ENCODE measurements around the gene DCST2.
A peak's percentile ranks its signal among the peaks of the same experiment; 100 is the strongest.

DCST2 gene

GRCh38 chr1:154975409-154976059 is 58.0 kb downstream of the DCST2 start:
- peaks cover 57% of the 10 kb centered on the region for H3K36me3 ChIP-seq (ENCODE audit: insufficient read depth, low read length)
- H3K9me3 ChIP-seq (ENCODE audit: insufficient read depth, low read length, severe bottlenecking): no peaks in the 10 kb centered on the region
- peaks cover 77% of the 10 kb centered on the region for H3K79me2 ChIP-seq (ENCODE audit: insufficient read depth, low read length)
- H2AFZ ChIP-seq (ENCODE audit: low read depth, low read length): peak overlapping the region; percentile 62
- no peak for ATAC-seq (ENCODE audit: insufficient read depth, low read depth)
- DNase-seq: peak; percentile 49
- H3K27me3 ChIP-seq (ENCODE audit: insufficient read depth, low read length, poor library complexity): no peaks in the 10 kb centered on the region
- TF ChIP-seq EZH2 (IDR thresholded peaks at IDR 0.05; ENCODE audit: borderline replicate concordance, low read depth, low read length, severe bottlenecking) (no peak), CTCF (IDR thresholded peaks at IDR 0.05; ENCODE audit: borderline replicate concordance, extremely low read depth, low read length, poor library complexity, severe bottlenecking) (no peak)
- peak overlapping the region; percentile 79 to 82 for H3K4me3 ChIP-seq (ENCODE audit: low read depth in 1 of 2, low read length in 2 of 2)
- peak overlapping the region; percentile 92 for H3K27ac ChIP-seq (ENCODE audit: low read length)
- H3K9ac ChIP-seq (ENCODE audit: low read depth, low read length): peak overlapping the region; percentile 91
- peak overlapping the region; percentile 92 for H3K4me2 ChIP-seq (ENCODE audit: insufficient read depth, low read length)
- peaks cover 51% of the 10 kb centered on the region for H4K20me1 ChIP-seq (ENCODE audit: insufficient read depth, low read length)
- H3K4me1 ChIP-seq (ENCODE audit: insufficient read depth, low read length): peaks cover 62% of the 10 kb centered on the region

- ATAC-seq (ENCODE audit: insufficient read depth, low read depth): peak; percentile 51
- Histone ChIP-seq H2AFZ (ENCODE audit: low read depth, low read length) (peak overlapping the region; percentile 67), H3K4me2 (ENCODE audit: insufficient read depth, low read length) (peak overlapping the region; percentile 92), H3K36me3 (ENCODE audit: insufficient read depth, low read length) (peaks cover 51% of the 10 kb centered on the region), H4K20me1 (ENCODE audit: insufficient read depth, low read length) (peaks cover 53% of the 10 kb centered on the region), H3K4me1 (ENCODE audit: insufficient read depth, low read length) (peaks cover 63% of the 10 kb centered on the region), H3K27me3 (ENCODE audit: insufficient read depth, low read length, poor library complexity) (no peaks in the 10 kb centered on the region), H3K9me3 (ENCODE audit: insufficient read depth, low read length, severe bottlenecking) (no peaks in the 10 kb centered on the region), H3K4me3 (ENCODE audit: low read depth in 1 of 2, low read length in 2 of 2) (peak overlapping the region; percentile 79 to 82), H3K27ac (ENCODE audit: low read length) (peak overlapping the region; percentile 92), H3K79me2 (ENCODE audit: insufficient read depth, low read length) (peaks cover 84% of the 10 kb centered on the region), H3K9ac (ENCODE audit: low read depth, low read length) (peak overlapping the region; percentile 91)
- TF ChIP-seq CTCF (IDR thresholded peaks at IDR 0.05; ENCODE audit: borderline replicate concordance, extremely low read depth, low read length, poor library complexity, severe bottlenecking): no peak
- TF ChIP-seq EZH2 (IDR thresholded peaks at IDR 0.05; ENCODE audit: borderline replicate concordance, low read depth, low read length, severe bottlenecking): no peak
- peak; percentile 93 for DNase-seq
Measured at GRCh38 chr1:154974808-154975408, 58.7 kb downstream of the DCST2 start.

- no peaks in the 10 kb centered on the region for H3K9me3 ChIP-seq (ENCODE audit: insufficient read depth, low read length, severe bottlenecking)
- H3K9ac ChIP-seq (ENCODE audit: low read depth, low read length): peak within 1 kb of the TSS; percentile 91
- DNase-seq (peak; percentile 99), ATAC-seq (ENCODE audit: insufficient read depth, low read depth) (peak; percentile 91)
- peaks cover 60% of the 10 kb centered on the region for H3K4me1 ChIP-seq (ENCODE audit: insufficient read depth, low read length)
- peaks cover 50% of the 10 kb centered on the region for H3K36me3 ChIP-seq (ENCODE audit: insufficient read depth, low read length)
- peak within 1 kb of the TSS; percentile 98 for H3K27ac ChIP-seq (ENCODE audit: low read length)
- H3K4me2 ChIP-seq (ENCODE audit: insufficient read depth, low read length): peak within 1 kb of the TSS; percentile 92
- H2AFZ ChIP-seq (ENCODE audit: low read depth, low read length): peak within 1 kb of the TSS; percentile 88
- H4K20me1 ChIP-seq (ENCODE audit: insufficient read depth, low read length): peaks cover 54% of the 10 kb centered on the region
- peaks cover 85% of the 10 kb centered on the region for H3K79me2 ChIP-seq (ENCODE audit: insufficient read depth, low read length)
- H3K4me3 ChIP-seq (ENCODE audit: low read depth in 1 of 2, low read length in 2 of 2): peak within 1 kb of the TSS; percentile 79 to 93
- TF ChIP-seq EZH2 (IDR thresholded peaks at IDR 0.05; ENCODE audit: borderline replicate concordance, low read depth, low read length, severe bottlenecking) (no peak), CTCF (IDR thresholded peaks at IDR 0.05; ENCODE audit: borderline replicate concordance, extremely low read depth, low read length, poor library complexity, severe bottlenecking) (no peak)
- H3K27me3 ChIP-seq (ENCODE audit: insufficient read depth, low read length, poor library complexity): no peaks in the 10 kb centered on the region
Measured at GRCh38 chr1:154974102-154974807, 59.3 kb downstream of the DCST2 start, which contains the start of gene CKS1B. TSS of gene CKS1B (plus strand) at chr1:154974681. CDS start at chr1:154974746, 65 bp downstream.
